GM19372 (cell line): Measurements from ENCODE around the gene SIL1.
"Not testable (repeated sequence)": the region's sequence is repeated elsewhere in the genome, so short reads cannot be mapped to it uniquely, and the experiment has no call there.

ENCODE experiments used
- ATAC-seq: cut with Tn5 transposase; IDR thresholded peaks from one replicate; pipeline ENCODE4 v1.9.1; 2021; ENCODE audit warnings: mild to moderate bottlenecking, low read depth, moderate library complexity; ENCODE audit not compliant: unreplicated experiment

The SIL1 gene

GRCh38 chr5:139205124-139205523 lies 7.0 kb upstream of the SIL1 start:
- ATAC-seq, result no peak

GRCh38 chr5:139204196-139204595 lies 6.0 kb upstream of the SIL1 start:
- no peak for ATAC-seq

GRCh38 chr5:139199321-139199720 lies 1.2 kb upstream of the SIL1 start:
- no peak for ATAC-seq

- ATAC-seq, result no peak
These were observed 1.7 kb downstream of the SIL1 start for GRCh38 chr5:139196296-139196956.

- no peak for ATAC-seq
These were observed 3.7 kb downstream of the SIL1 start for GRCh38 chr5:139194486-139194885.

GRCh38 chr5:139193928-139194327 lies 4.2 kb downstream of the SIL1 start:
- no peak for ATAC-seq

GRCh38 chr5:139192906-139193305 lies 5.3 kb downstream of the SIL1 start:
- not testable (repeated sequence) for ATAC-seq

- ATAC-seq, result not testable (repeated sequence)
These were observed 6.2 kb downstream of the SIL1 start for GRCh38 chr5:139191954-139192353.

- ATAC-seq, result no peak
These were observed 8.0 kb downstream of the SIL1 start for GRCh38 chr5:139190125-139190524.

GRCh38 chr5:139188558-139189270 lies 9.5 kb downstream of the SIL1 start:
- ATAC-seq, result no peak

GRCh38 chr5:139186752-139187326 lies 11.3 kb downstream of the SIL1 start:
- ATAC-seq, result no peak

GRCh38 chr5:139186261-139186660 lies 11.9 kb downstream of the SIL1 start:
- no peak for ATAC-seq

- ATAC-seq, result no peak
These were observed 12.6 kb downstream of the SIL1 start for GRCh38 chr5:139185589-139185988.

GRCh38 chr5:139183502-139183901 lies 14.7 kb downstream of the SIL1 start:
- no peak for ATAC-seq

- no peak for ATAC-seq
These were observed 15.5 kb downstream of the SIL1 start for GRCh38 chr5:139182528-139183296.

GRCh38 chr5:139181835-139182452 lies 16.2 kb downstream of the SIL1 start:
- ATAC-seq, result no peak

GRCh38 chr5:139181322-139181730 lies 16.8 kb downstream of the SIL1 start:
- no peak for ATAC-seq

GRCh38 chr5:139180850-139181249 lies 17.3 kb downstream of the SIL1 start:
- ATAC-seq, result no peak

GRCh38 chr5:139179778-139180513 lies 18.2 kb downstream of the SIL1 start:
- ATAC-seq, result not testable (repeated sequence)

GRCh38 chr5:139178935-139179334 lies 19.2 kb downstream of the SIL1 start:
- ATAC-seq, result no peak
